HEK293T (cell line): Measurements from ENCODE around the gene DYNLRB2.

Experiments
- BHLHE40 ChIP-seq: fragments of 450-650 bp; IDR thresholded peaks from 2 replicates; pipeline ENCODE4 v1.6.1; 2016; ENCODE audit warnings: mild to moderate bottlenecking, moderate library complexity, borderline replicate concordance
- CTBP1 ChIP-seq: fragments of 450-650 bp; IDR thresholded peaks from 2 replicates; pipeline ENCODE4 v1.6.1; 2016; ENCODE audit warnings: borderline replicate concordance
- ELF4 ChIP-seq: fragments of 450-650 bp; IDR thresholded peaks from 2 replicates; pipeline ENCODE4 v1.6.1; 2017; ENCODE audit warnings: antibody characterized with exemption
- FOXA1 ChIP-seq: fragments of 450-650 bp; IDR thresholded peaks from 2 replicates; pipeline ENCODE4 v1.6.1; 2016; ENCODE audit warnings: mild to moderate bottlenecking
- HDGF ChIP-seq: fragments of 450-650 bp; IDR thresholded peaks from 2 replicates; pipeline ENCODE4 v1.6.1; 2017; ENCODE audit warnings: antibody characterized with exemption, borderline replicate concordance
- NFRKB ChIP-seq: fragments of 450-650 bp; IDR thresholded peaks from 2 replicates; pipeline ENCODE4 v1.6.1; 2016; ENCODE audit warnings: mild to moderate bottlenecking, moderate library complexity
- SP1 ChIP-seq: fragments of 450-650 bp; IDR thresholded peaks from 2 replicates; pipeline ENCODE4 v1.6.1; 2017
- SUZ12 ChIP-seq: fragments of 450-650 bp; IDR thresholded peaks from 2 replicates; pipeline ENCODE4 v1.6.1; 2016; ENCODE audit warnings: mild to moderate bottlenecking
- TARDBP ChIP-seq: fragments of 450-650 bp; IDR thresholded peaks from 2 replicates; pipeline ENCODE4 v1.6.1; 2016

- no peak for TF ChIP-seq CTBP1
- TF ChIP-seq ELF4 = no peak
- no peak for TF ChIP-seq SP1
- no peak for TF ChIP-seq HDGF
- no peak for TF ChIP-seq FOXA1
- TF ChIP-seq BHLHE40 = no peak
- TF ChIP-seq NFRKB = no peak
- no peak for TF ChIP-seq SUZ12
- TF ChIP-seq TARDBP = no peak
Measured at GRCh38 chr16:80500961-80501525, 39.8 kb upstream of the DYNLRB2 start.
